WTC11 (cell line): Measurements from ENCODE around the gene HIBADH.

Experiments
- AFF4 ChIP-seq: sonication (generic); formaldehyde crosslinking; IDR thresholded peaks from 2 replicates; pipeline ENCODE4 v1.8.1; 2023; ENCODE audit warnings: mild to moderate bottlenecking, missing genetic modification reagents, borderline replicate concordance
- ATF1 ChIP-seq: sonication (generic); formaldehyde crosslinking; IDR thresholded peaks from 2 replicates; pipeline ENCODE4 v1.8.1; 2023; ENCODE audit warnings: mild to moderate bottlenecking, moderate library complexity, missing genetic modification reagents
- CTCF ChIP-seq: fragments of 200-600 bp; IDR thresholded peaks from 2 replicates; pipeline ENCODE4 v1.8.0; 2022; ENCODE audit warnings: antibody characterized with exemption
- NR2C2 ChIP-seq: sonication (generic); formaldehyde crosslinking; IDR thresholded peaks from 2 replicates; pipeline ENCODE4 v1.8.0; 2022; ENCODE audit warnings: mild to moderate bottlenecking, missing genetic modification reagents
- NR3C1 ChIP-seq: sonication (generic); formaldehyde crosslinking; conservative IDR thresholded peaks from 2 replicates; pipeline ENCODE4 v1.8.1; 2023; ENCODE audit warnings: low read depth, mild to moderate bottlenecking, missing genetic modification reagents
- SP1 ChIP-seq: sonication (generic); formaldehyde crosslinking; conservative IDR thresholded peaks from 2 replicates; pipeline ENCODE4 v1.8.1; 2022; ENCODE audit warnings: missing genetic modification reagents
- TF ChIP-seq, protein P1 (sequence below): sonication (generic); formaldehyde crosslinking; IDR thresholded peaks from 2 replicates; pipeline ENCODE4 v1.8.0; 2022; ENCODE audit warnings: missing genetic modification reagents
- TF ChIP-seq, protein P2 (sequence below): sonication (generic); formaldehyde crosslinking; IDR thresholded peaks from 2 replicates; pipeline ENCODE4 v1.8.0; 2022; ENCODE audit warnings: mild to moderate bottlenecking, missing genetic modification reagents

DNA sequence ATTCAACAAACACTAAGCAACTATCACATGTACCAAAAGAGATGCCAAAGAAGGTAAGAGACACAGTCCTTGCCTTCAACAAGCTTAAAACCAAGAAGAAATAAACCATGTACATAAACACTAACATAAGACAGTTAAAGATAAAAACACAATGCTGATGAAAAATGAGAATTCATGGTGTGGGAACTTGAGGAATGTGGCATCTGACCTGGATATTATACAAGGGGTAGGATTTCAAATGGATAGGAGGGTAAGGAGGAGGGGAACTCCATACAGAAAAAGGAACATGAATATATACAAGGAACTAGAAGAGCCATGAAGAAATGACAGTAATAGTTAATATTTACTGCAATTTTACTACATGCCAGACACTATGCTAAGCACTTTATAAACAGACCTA, 11.0 kb downstream of the HIBADH start:
- TF ChIP-seq CTCF: no peak
- TF ChIP-seq SP1 (CRISPR knock-in tag): no peak
- TF ChIP-seq, protein P1, sequence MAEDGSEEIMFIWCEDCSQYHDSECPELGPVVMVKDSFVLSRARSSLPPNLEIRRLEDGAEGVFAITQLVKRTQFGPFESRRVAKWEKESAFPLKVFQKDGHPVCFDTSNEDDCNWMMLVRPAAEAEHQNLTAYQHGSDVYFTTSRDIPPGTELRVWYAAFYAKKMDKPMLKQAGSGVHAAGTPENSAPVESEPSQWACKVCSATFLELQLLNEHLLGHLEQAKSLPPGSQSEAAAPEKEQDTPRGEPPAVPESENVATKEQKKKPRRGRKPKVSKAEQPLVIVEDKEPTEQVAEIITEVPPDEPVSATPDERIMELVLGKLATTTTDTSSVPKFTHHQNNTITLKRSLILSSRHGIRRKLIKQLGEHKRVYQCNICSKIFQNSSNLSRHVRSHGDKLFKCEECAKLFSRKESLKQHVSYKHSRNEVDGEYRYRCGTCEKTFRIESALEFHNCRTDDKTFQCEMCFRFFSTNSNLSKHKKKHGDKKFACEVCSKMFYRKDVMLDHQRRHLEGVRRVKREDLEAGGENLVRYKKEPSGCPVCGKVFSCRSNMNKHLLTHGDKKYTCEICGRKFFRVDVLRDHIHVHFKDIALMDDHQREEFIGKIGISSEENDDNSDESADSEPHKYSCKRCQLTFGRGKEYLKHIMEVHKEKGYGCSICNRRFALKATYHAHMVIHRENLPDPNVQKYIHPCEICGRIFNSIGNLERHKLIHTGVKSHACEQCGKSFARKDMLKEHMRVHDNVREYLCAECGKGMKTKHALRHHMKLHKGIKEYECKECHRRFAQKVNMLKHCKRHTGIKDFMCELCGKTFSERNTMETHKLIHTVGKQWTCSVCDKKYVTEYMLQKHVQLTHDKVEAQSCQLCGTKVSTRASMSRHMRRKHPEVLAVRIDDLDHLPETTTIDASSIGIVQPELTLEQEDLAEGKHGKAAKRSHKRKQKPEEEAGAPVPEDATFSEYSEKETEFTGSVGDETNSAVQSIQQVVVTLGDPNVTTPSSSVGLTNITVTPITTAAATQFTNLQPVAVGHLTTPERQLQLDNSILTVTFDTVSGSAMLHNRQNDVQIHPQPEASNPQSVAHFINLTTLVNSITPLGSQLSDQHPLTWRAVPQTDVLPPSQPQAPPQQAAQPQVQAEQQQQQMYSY: no peak
- no peak for TF ChIP-seq NR2C2
- no peak for TF ChIP-seq ATF1 (CRISPR knock-in tag)
- TF ChIP-seq NR3C1: no peak
- TF ChIP-seq, protein P2, sequence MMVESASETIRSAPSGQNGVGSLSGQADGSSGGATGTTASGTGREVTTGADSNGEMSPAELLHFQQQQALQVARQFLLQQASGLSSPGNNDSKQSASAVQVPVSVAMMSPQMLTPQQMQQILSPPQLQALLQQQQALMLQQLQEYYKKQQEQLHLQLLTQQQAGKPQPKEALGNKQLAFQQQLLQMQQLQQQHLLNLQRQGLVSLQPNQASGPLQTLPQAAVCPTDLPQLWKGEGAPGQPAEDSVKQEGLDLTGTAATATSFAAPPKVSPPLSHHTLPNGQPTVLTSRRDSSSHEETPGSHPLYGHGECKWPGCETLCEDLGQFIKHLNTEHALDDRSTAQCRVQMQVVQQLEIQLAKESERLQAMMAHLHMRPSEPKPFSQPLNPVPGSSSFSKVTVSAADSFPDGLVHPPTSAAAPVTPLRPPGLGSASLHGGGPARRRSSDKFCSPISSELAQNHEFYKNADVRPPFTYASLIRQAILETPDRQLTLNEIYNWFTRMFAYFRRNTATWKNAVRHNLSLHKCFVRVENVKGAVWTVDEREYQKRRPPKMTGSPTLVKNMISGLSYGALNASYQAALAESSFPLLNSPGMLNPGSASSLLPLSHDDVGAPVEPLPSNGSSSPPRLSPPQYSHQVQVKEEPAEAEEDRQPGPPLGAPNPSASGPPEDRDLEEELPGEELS (CRISPR knock-in tag): no peak
- TF ChIP-seq AFF4 (CRISPR knock-in tag): no peak
